K562 (cell line): Measurements from ENCODE around the gene SRMS. TPM values are rescaled to one million over a fixed set of nuclear protein-coding genes. Genes with fewer than 3 reads are reported as not detected.

Experiments used
- ATAC-seq: fragments of 200-7000 bp; cut with Tn5 transposase; 3 replicates; pipeline ENCODE4 v1.9.1; 2020; ENCODE audit warnings: moderate library complexity
- BruUV-seq: library from RNA; stranded (reverse); fragments of 400-500 nt; replicated peaks from 2 replicates; lab custom pipeline; 2021; lab: Mats Ljungman, UMichigan
- CTCF ChIA-PET: fragments of 300-600 bp; formaldehyde crosslinking; extraction: SDS; loops from one replicate; lab custom pipeline; 2021; ENCODE audit warnings: low intra/inter-chr PET ratio; lab: Yijun Ruan, JAX
- POLR2A ChIA-PET: fragments of 300-600, 350-650 bp; sonication (Branson Sonifier 250); formaldehyde crosslinking; extraction: SDS; loops from one replicate; lab custom pipeline; 2021; ENCODE audit warnings: antibody characterized with exemption, inconsistent platforms; lab: Yijun Ruan, JAX
- DNase-seq, 4 experiments: peaks; one replicate each; pipeline versions ENCODE4 v3.0.0 to v3.0.0-alpha.2; 2011 to 2018; ENCODE audit warnings: low spot score in 3 of 4, mixed read lengths in 3 of 4; ENCODE audit errors: extremely low read depth in 1 of 4
- FAIRE-seq: peaks from 2 replicates; lab custom pipeline; 2011; peaks lifted over from hg19 to GRCh38; lab: Jason Lieb, UNC
- H2AFZ ChIP-seq: 2 replicates; pipeline ENCODE4 v1.6.0; 2011; ENCODE audit warnings: low read depth, low read length, control low read depth, inconsistent platforms
- H3K27ac ChIP-seq: fragments of 200-600 bp; 3 replicates; pipeline ENCODE4 v1.8.0; 2011; ENCODE audit warnings: low read depth, mild to moderate bottlenecking, control low read depth, inconsistent platforms, low read length, moderate library complexity, mixed read lengths; ENCODE audit errors: extremely low read depth
- H3K27me3 ChIP-seq, 2 experiments: fragments of 300-600 bp in 1 of 2; 2 replicates in 1 of 2; 3 replicates in 1 of 2; pipeline versions ENCODE4 v1.6.0 to v1.8.0; 2011; ENCODE audit warnings: inconsistent platforms in 2 of 2, low read length in 2 of 2, mild to moderate bottlenecking in 1 of 2, mixed read lengths in 1 of 2, moderate library complexity in 1 of 2; ENCODE audit not compliant: control insufficient read depth in 2 of 2, insufficient read depth in 2 of 2
- H3K36me3 ChIP-seq: fragments of 300-600 bp; 3 replicates; pipeline ENCODE4 v1.8.0; 2011; ENCODE audit warnings: mild to moderate bottlenecking, low read length, inconsistent platforms; ENCODE audit not compliant: control insufficient read depth, insufficient read depth
- H3K4me1 ChIP-seq, 2 experiments: fragments of 200-600 bp in 1 of 2; replicated peaks in 1 of 2; 2 replicates in 1 of 2; 3 replicates in 1 of 2; pipeline versions ENCODE4 v1.5.1 to v1.8.0; 2011; ENCODE audit warnings: inconsistent platforms in 2 of 2, low read length in 2 of 2, mild to moderate bottlenecking in 1 of 2, mixed read lengths in 1 of 2, moderate library complexity in 1 of 2; ENCODE audit not compliant: control insufficient read depth in 2 of 2, insufficient read depth in 2 of 2
- H3K4me2 ChIP-seq: 2 replicates; pipeline ENCODE4 v1.6.1; 2011; ENCODE audit warnings: low read length, control low read depth, inconsistent platforms, mixed read lengths; ENCODE audit not compliant: insufficient read depth
- H3K4me3 ChIP-seq: fragments of 200-600 bp; sonication (generic), shearing (Covaris generic); 2 replicates; pipeline ENCODE4 v1.5.1; 2016; ENCODE audit warnings: control low read depth, inconsistent platforms
- H3K79me2 ChIP-seq: fragments of 200-600 bp; 3 replicates; pipeline ENCODE4 v1.8.0; 2011; ENCODE audit warnings: low read length, inconsistent platforms; ENCODE audit not compliant: control insufficient read depth, insufficient read depth
- H3K9ac ChIP-seq, 2 experiments: 2 replicates each; pipeline versions ENCODE4 v1.6.0 to v1.6.1; 2011; ENCODE audit warnings: low read depth in 2 of 2, low read length in 2 of 2, control low read depth in 1 of 2, inconsistent platforms in 1 of 2, mild to moderate bottlenecking in 1 of 2, mixed read lengths in 1 of 2; ENCODE audit not compliant: insufficient read depth in 1 of 2
- H3K9me1 ChIP-seq: one replicate; pipeline ENCODE4 v1.6.0; 2011; ENCODE audit warnings: inconsistent platforms, mild to moderate bottlenecking, low read length, moderate library complexity; ENCODE audit not compliant: control insufficient read depth, insufficient read depth
- H3K9me3 ChIP-seq: replicated peaks from 2 replicates; pipeline ENCODE4 v1.5.1; 2011; ENCODE audit warnings: low read depth, low read length, inconsistent platforms; ENCODE audit not compliant: control insufficient read depth, insufficient read depth
- H4K20me1 ChIP-seq: replicated peaks from 2 replicates; pipeline ENCODE4 v1.6.1; 2011; ENCODE audit warnings: low read length, inconsistent platforms, mixed read lengths; ENCODE audit not compliant: control insufficient read depth, insufficient read depth
- BMI1 ChIP-seq: fragments of 150-350 bp; IDR thresholded peaks from 2 replicates; pipeline ENCODE4 v1.6.1; 2014; ENCODE audit warnings: low read length
- HEY1 ChIP-seq: fragments of 250-450 bp; sonication (Bioruptor Pico); IDR thresholded peaks from 2 replicates; pipeline ENCODE4 v1.5.0; 2020; ENCODE audit warnings: mild to moderate bottlenecking, moderate library complexity, borderline replicate concordance
- POLR2G ChIP-seq: fragments of 200-400 bp; formaldehyde crosslinking; IDR thresholded peaks from 2 replicates; pipeline ENCODE4 v1.6.1; 2017; ENCODE audit warnings: low read depth, mild to moderate bottlenecking, antibody characterized with exemption, low read length, moderate library complexity
- RBFOX2 ChIP-seq: fragments of 200-400 bp; formaldehyde crosslinking; IDR thresholded peaks from 2 replicates; pipeline ENCODE4 v1.6.1; 2017; ENCODE audit warnings: low read depth, mild to moderate bottlenecking, low read length, moderate library complexity
- SAFB ChIP-seq: fragments of 200-400 bp; formaldehyde crosslinking; IDR thresholded peaks from 2 replicates; pipeline ENCODE4 v1.6.1; 2017; ENCODE audit warnings: low read depth, low read length, borderline replicate concordance
- SIRT6 ChIP-seq: IDR thresholded peaks from one replicate; pipeline ENCODE4 v1.6.1; 2012; ENCODE audit warnings: low read depth, mild to moderate bottlenecking, control low read depth, inconsistent platforms, low read length, moderate library complexity
- TRIM24 ChIP-seq, 2 experiments: fragments of 450-650 bp; IDR thresholded peaks; 2 replicates each; pipeline ENCODE4 v1.6.1; 2016
- ZC3H4 ChIP-seq: sonication (generic); formaldehyde crosslinking; IDR thresholded peaks from 2 replicates; pipeline ENCODE4 v1.9.0; 2021; ENCODE audit warnings: missing genetic modification reagents, borderline replicate concordance
- ZNF444 ChIP-seq: fragments of 250-450 bp; sonication (Bioruptor Pico); IDR thresholded peaks from 2 replicates; pipeline ENCODE4 v1.4.0; 2020; ENCODE audit warnings: mild to moderate bottlenecking, moderate library complexity
- ZNF766 ChIP-seq: fragments of 200-800 bp; sonication (Bioruptor generic); conservative IDR thresholded peaks from 2 replicates; pipeline ENCODE4 v1.6.1; 2016; ENCODE audit warnings: missing genetic modification characterization, missing compliant biosample characterization
- WGBS: fragments of 100-300 bp; shearing (Covaris generic); methylation state at CpG from one replicate; pipeline ENCODE4 v1.1.6; 2016; ENCODE audit warnings: low coverage, mixed read lengths; ENCODE audit not compliant: insufficient coverage; ENCODE audit errors: missing lambda C conversion rate; 5-methylcytosine and 5-hydroxymethylcytosine counted together
- in situ Hi-C: fragments of 300-500 bp; cut with MboI; formaldehyde crosslinking; loops from 4 replicates; pipeline ENCODE4 v1.15.0; 2018; ENCODE audit warnings: inconsistent platforms, mixed read lengths
- intact Hi-C: fragments of 100-400 bp; cut with micrococcal nuclease; formaldehyde crosslinking; loops from 2 replicates; pipeline ENCODE4 v1.14.2; 2022
- polyA plus RNA-seq, 8 experiments: library from polyadenylated mRNA; depleted of rRNA in 4 of 8; stranded (reverse) in 5 of 8; unstranded in 3 of 8; fragments of >200 nt; fragmentation: Nextera tagmentation in 2 of 8; fragmentation: Illumina TruSeq in 1 of 8; extraction: Ambion mirVana in 2 of 8; extraction: Trizol in 1 of 8; gene quantifications; 2 replicates each; pipeline versions ENCODE4 v1.2.1 to v1.2.3, GENCODE V29; 2011 to 2014; ENCODE audit warnings: inconsistent platforms in 1 of 8, missing spikeins in 1 of 8
- total RNA-seq, 7 experiments: library from RNA; depleted of rRNA in 6 of 7; stranded (reverse); fragments of >200 nt in 6 of 7; fragmentation: Illumina TruSeq in 2 of 7; extraction: Trizol in 2 of 7; gene quantifications; 2 replicates each; pipeline versions ENCODE4 v1.2.1 to v1.2.3, GENCODE V29; 2011 to 2021; ENCODE audit warnings: low replicate concordance in 1 of 7
- TF ChIP-seq, protein P1 (sequence below): sonication (generic); formaldehyde crosslinking; IDR thresholded peaks from 2 replicates; pipeline ENCODE4 v1.8.0; 2023; ENCODE audit warnings: mild to moderate bottlenecking, missing genetic modification reagents
- TF ChIP-seq, protein P2 (sequence below): sonication (generic); formaldehyde crosslinking; IDR thresholded peaks from 2 replicates; pipeline ENCODE4 v1.5.0; 2020; ENCODE audit warnings: missing genetic modification reagents

Gene SRMS
- total and polyA plus RNA-seq, 9 of the 15 experiments (the other 6 are each of a cell fraction or from before 2014, with no cell fraction given): 0.07 TPM; not detected in 8

DNA sequence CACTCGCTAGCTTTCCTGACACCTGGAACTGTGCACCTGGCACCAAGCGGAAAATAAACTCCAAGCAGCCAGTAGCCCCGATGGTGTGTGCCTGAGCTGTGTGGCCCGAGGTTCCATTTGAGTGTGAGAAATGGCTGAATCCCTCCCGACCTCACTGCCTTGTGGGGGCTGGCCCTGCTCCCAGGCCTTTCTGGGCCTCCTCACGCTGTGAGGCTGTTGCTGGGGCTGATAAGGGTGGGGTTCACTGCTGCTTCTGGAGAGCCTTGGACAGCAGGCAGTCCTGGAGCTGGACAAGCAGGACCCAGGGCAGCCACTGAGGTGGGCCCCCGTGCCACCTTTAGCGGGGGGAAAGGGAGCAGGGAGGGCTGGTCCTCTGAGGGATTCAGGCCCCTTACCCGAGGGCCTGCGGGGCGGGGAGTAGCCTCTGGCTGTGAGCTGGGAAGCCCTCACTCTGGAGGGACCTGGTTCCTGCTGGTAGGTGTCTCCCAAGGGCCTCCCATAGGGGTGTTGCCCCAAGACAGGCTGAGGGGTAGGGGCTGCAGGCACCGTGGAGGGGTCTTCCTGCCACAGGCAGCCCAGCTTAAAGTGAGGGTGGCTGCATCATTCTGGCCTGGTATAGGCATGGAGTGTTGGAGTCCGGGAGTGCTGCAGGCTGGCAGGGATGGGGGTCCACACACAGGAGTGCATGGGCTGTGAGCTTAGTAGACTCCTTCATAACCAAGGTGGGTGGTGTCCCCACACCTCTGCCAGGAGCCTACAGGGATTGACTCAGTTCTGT is 25.3 kb downstream of the SRMS start:
- Histone ChIP-seq H4K20me1 (no peaks in the 10 kb centered on the region), H3K4me1 (peaks cover 10 to 57% of the 10 kb centered on the region in 2 experiments), H3K27me3 (peaks cover 19 to 22% of the 10 kb centered on the region in 2 experiments), H2AFZ (no peak overlapping the region), H3K9ac (0 out of 4 replicates have a peak overlapping the region, but pooled peaks of 1 of the 2 experiments have one; percentile 31), H3K9me1 (no peaks in the 10 kb centered on the region), H3K9me3 (peaks cover 7% of the 10 kb centered on the region), H3K79me2 (peaks cover 14% of the 10 kb centered on the region), H3K4me2 (no peak overlapping the region; the same call in 1 of the 2 replicates), H3K36me3 (peaks cover 23% of the 10 kb centered on the region; the same call in 2 of the 3 replicates)
- in situ Hi-C loops: no loop called here
- DNase-seq: no peak
- intact Hi-C loops: no loop called here
- no peak for ATAC-seq
- no peak for FAIRE-seq
- CTCF ChIA-PET: no interaction called here
- no TSS peak for BruUV-seq
- WGBS: 86% methylated on average over 12 of the region's 13 CpGs
- TF ChIP-seq BMI1: no peak
- peak; percentile 73 for TF ChIP-seq POLR2G
- TF ChIP-seq ZNF444 (CRISPR knock-in tag): no peak
- TF ChIP-seq TRIM24 (IDR thresholded peaks at IDR 0.05): no peak
- 0 out of 2 replicates have a peak, but pooled peaks have one; percentile 42 for TF ChIP-seq ZC3H4 (CRISPR knock-in tag)
- TF ChIP-seq, protein P1, sequence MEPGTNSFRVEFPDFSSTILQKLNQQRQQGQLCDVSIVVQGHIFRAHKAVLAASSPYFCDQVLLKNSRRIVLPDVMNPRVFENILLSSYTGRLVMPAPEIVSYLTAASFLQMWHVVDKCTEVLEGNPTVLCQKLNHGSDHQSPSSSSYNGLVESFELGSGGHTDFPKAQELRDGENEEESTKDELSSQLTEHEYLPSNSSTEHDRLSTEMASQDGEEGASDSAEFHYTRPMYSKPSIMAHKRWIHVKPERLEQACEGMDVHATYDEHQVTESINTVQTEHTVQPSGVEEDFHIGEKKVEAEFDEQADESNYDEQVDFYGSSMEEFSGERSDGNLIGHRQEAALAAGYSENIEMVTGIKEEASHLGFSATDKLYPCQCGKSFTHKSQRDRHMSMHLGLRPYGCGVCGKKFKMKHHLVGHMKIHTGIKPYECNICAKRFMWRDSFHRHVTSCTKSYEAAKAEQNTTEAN (CRISPR knock-in tag): 0 out of 2 replicates have a peak, but pooled peaks have one; percentile 60
- TF ChIP-seq HEY1 (CRISPR knock-in tag): no peak
- TF ChIP-seq RBFOX2: peak; percentile 69
- TF ChIP-seq SAFB: no peak
- TF ChIP-seq, protein P2, sequence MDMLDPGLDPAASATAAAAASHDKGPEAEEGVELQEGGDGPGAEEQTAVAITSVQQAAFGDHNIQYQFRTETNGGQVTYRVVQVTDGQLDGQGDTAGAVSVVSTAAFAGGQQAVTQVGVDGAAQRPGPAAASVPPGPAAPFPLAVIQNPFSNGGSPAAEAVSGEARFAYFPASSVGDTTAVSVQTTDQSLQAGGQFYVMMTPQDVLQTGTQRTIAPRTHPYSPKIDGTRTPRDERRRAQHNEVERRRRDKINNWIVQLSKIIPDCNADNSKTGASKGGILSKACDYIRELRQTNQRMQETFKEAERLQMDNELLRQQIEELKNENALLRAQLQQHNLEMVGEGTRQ: no peak
- no peak for TF ChIP-seq SIRT6
- no peak for TF ChIP-seq ZNF766
- TF ChIP-seq, all 486 proteins: peak for 4
- H3K4me3 ChIP-seq: no peak overlapping the region
- POLR2A ChIA-PET: interaction anchor here (0.6 to 4.0 kb wide), 9 partner anchors 10 to 250 kb away, joined by 3 to 27 read pairs (median 4); no protein-coding TSS in a partner anchor
- no peak overlapping the region for H3K27ac ChIP-seq
